A549 (cell line): ENCODE results near the gene POLRMT. TPM values are rescaled to one million over a fixed set of nuclear protein-coding genes. Genes with fewer than 3 reads are reported as not detected.
"Not testable (repeated sequence)": the region's sequence is repeated elsewhere in the genome, so short reads cannot be mapped to it uniquely, and the experiment has no call there.

Source experiments
- ATAC-seq, 2 experiments: fragments of 200-7000 bp in 1 of 2; fragments of >200 bp in 1 of 2; cut with Nextera tagmentation in 1 of 2; cut with Tn5 transposase in 1 of 2; 3 replicates each; pipeline versions ENCODE4 v1.8.0 to v1.9.1; 2018 to 2020; ENCODE audit warnings: mild to moderate bottlenecking in 1 of 2, moderate library complexity in 1 of 2
- CTCF ChIA-PET: fragments of 300-600 bp; sonication (Branson Sonifier 250); formaldehyde crosslinking; extraction: SDS; loops from one replicate; lab custom pipeline; 2021; ENCODE audit warnings: antibody characterized with exemption, inconsistent platforms; lab: Yijun Ruan, JAX
- POLR2A ChIA-PET: fragments of 350-600 bp; formaldehyde crosslinking; extraction: SDS; loops from one replicate; lab custom pipeline; 2021; ENCODE audit warnings: antibody characterized with exemption, inconsistent platforms; lab: Yijun Ruan, JAX
- DNase-seq, 2 experiments: peaks; one replicate each; pipeline versions ENCODE4 v3.0.0 to v3.0.0-alpha.2; 2011 to 2016; ENCODE audit warnings: low read depth in 1 of 2, low spot score in 1 of 2
- FAIRE-seq: peaks from 2 replicates; lab custom pipeline; 2011; peaks lifted over from hg19 to GRCh38; lab: Jason Lieb, UNC
- H3K27ac ChIP-seq, 2 experiments: fragments of >200 bp; sonication (Bioruptor Twin); formaldehyde crosslinking; 3 replicates each; pipeline ENCODE4 v1.5.1; 2016 to 2017
- H3K4me1 ChIP-seq: fragments of >200 bp; sonication (Bioruptor Twin); formaldehyde crosslinking; 3 replicates; pipeline ENCODE4 v1.6.1; 2016
- H3K4me2 ChIP-seq: fragments of >200 bp; sonication (Bioruptor Twin); formaldehyde crosslinking; 3 replicates; pipeline ENCODE4 v1.6.1; 2016
- H3K4me3 ChIP-seq: fragments of >200 bp; sonication (Bioruptor Twin); formaldehyde crosslinking; 3 replicates; pipeline ENCODE4 v1.5.1; 2016
- H3K9me3 ChIP-seq: fragments of >200 bp; sonication (Bioruptor Twin); formaldehyde crosslinking; 3 replicates; pipeline ENCODE4 v1.6.1; 2016
- CHD4 ChIP-seq: fragments of 200-600 bp; sonication (generic); IDR thresholded peaks from 2 replicates; pipeline ENCODE4 v1.6.1; 2016; ENCODE audit warnings: antibody characterized with exemption, mild to moderate bottlenecking, borderline replicate concordance
- HOXA7 ChIP-seq: fragments of 250-450 bp; sonication (Bioruptor Pico); IDR thresholded peaks from 2 replicates; pipeline ENCODE4 v1.5.0; 2020; ENCODE audit warnings: mild to moderate bottlenecking, moderate library complexity
- MAZ ChIP-seq: fragments of 150-350 bp; IDR thresholded peaks from 2 replicates; pipeline ENCODE4 v1.6.1; 2014; ENCODE audit warnings: antibody characterized with exemption, low read depth, low read length, borderline replicate concordance
- RAD21 ChIP-seq, 2 experiments: fragments of >200 bp in 1 of 2; sonication (Bioruptor Twin) in 1 of 2; formaldehyde crosslinking in 1 of 2; IDR thresholded peaks in 1 of 2; conservative IDR thresholded peaks in 1 of 2; 2 replicates in 1 of 2; 3 replicates in 1 of 2; pipeline ENCODE4 v1.6.1; 2012 to 2018; ENCODE audit warnings: inconsistent platforms in 1 of 2
- RARB ChIP-seq: fragments of 250-450 bp; sonication (Bioruptor Pico); IDR thresholded peaks from 2 replicates; pipeline ENCODE4 v1.8.0; 2021; ENCODE audit warnings: mild to moderate bottlenecking, moderate library complexity
- RFX5 ChIP-seq: fragments of 450-650 bp; IDR thresholded peaks from 2 replicates; pipeline ENCODE4 v1.7.1; 2014; ENCODE audit warnings: antibody characterized with exemption, mild to moderate bottlenecking, moderate library complexity
- ZNF302 ChIP-seq: fragments of 250-450 bp; sonication (Bioruptor Pico); IDR thresholded peaks from 2 replicates; pipeline ENCODE4 v1.9.0; 2021; ENCODE audit warnings: inconsistent platforms, mild to moderate bottlenecking, moderate library complexity
- WGBS: methylation state at CpG from one replicate; pipeline ENCODE4 v1.1.6; 2017; ENCODE audit errors: missing lambda C conversion rate; 5-methylcytosine and 5-hydroxymethylcytosine counted together
- polyA plus RNA-seq, 4 experiments: library from polyadenylated mRNA; depleted of rRNA in 3 of 4; stranded (reverse); fragments of >200 nt; fragmentation: RNase III in 1 of 4; extraction: RNeasy Plus Mini Kit Qiagen cat#74134 plus additional on column Dnase treatment in 1 of 4; gene quantifications; 2 replicates in 3 of 4; 3 replicates in 1 of 4; pipeline ENCODE4 v1.2.3, GENCODE V29; 2011 to 2017
- TF ChIP-seq, protein P1 (sequence below): IDR thresholded peaks from 2 replicates; pipeline ENCODE4 v1.6.1; 2012; ENCODE audit warnings: low read depth, borderline replicate concordance
- TF ChIP-seq, protein P2 (sequence below): fragments of >200 bp; sonication (Bioruptor Twin); formaldehyde crosslinking; IDR thresholded peaks from 3 replicates; pipeline ENCODE4 v1.5.1; 2016
- TF ChIP-seq, protein P3 (sequence below): fragments of >200 bp; sonication (Bioruptor Twin); formaldehyde crosslinking; IDR thresholded peaks from 3 replicates; pipeline ENCODE4 v1.6.1; 2016

POLRMT gene
- polyA plus RNA-seq, 2 of the 4 experiments (the other 2 are of a cell fraction), result 41.9 to 68.8 TPM

DNA sequence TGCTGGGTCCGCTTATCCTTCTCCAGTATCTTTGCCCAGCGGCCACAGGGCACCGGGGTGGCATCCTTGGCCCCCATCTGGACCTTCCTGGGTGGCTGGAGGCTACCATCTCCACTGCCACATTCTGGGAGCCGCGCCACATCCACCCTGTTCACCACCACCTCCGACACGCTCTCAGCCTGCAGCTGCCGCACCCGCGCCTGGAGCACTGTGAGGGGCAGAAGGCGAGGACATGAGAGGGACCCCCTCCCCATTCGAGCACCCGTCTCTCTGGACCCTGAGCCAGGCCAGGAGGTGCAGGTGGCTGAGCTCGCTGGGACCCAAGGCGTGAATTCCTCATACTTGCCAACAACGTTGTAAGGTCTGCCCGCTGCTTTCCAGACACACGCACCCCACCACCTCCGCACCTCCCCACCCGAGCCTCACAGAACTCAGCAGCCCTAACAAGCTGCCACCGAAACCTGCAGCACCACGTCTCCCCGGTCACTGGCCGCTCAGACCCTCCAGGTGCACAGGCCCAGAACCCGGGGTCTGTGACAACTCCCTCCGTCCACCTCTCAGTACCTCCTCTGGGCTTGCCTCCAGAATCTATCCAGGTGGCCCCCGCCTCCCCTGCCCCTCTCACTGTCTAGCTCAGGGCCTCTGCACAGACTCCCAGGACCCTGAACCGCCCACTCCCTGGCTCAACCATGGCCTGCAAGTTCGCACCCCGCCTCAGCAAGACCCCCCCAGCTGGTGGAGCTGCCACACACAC is 3.2 kb downstream of the POLRMT start:
- peak overlapping the region in 1 of 2 experiments; percentile 49; a peak in 2 of 6 replicates for H3K27ac ChIP-seq

DNA sequence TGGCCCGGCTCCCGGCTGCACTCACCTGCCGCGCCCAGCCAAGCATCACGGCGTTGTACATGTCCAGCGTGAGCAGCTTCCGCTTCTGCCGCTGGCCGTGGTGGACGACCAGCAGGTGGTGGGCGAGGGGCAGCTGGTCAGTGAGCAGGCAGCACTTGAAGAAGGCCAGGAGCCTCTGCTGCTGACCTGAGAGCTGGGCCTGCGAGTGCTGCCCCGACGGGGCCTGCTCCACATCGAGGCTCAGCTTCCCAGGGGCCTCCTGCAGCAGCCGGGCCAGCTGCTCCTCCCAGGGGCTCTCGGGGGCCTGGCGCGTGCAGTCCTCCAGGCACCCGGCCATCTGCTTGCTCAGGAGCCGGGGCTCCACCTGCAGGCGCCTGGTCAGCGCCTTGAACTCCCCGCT is 3.8 kb downstream of the POLRMT start:
- H3K4me1 ChIP-seq, result peaks cover 30% of the 10 kb centered on the region
- CTCF ChIA-PET, result interaction anchor here (1.7 to 3.7 kb wide), 2 partner anchors 41 to 45 kb away, joined by 7 to 13 read pairs; no protein-coding TSS in a partner anchor
- FAIRE-seq, DNase-seq, H3K9me3 ChIP-seq, H3K4me2 ChIP-seq, POLR2A ChIA-PET, ATAC-seq, H3K27ac ChIP-seq, H3K4me3 ChIP-seq: not testable (repeated sequence)
- 81% methylated on average over 25 of the region's 25 CpGs for WGBS

More for the DNA sequence above, 3.2 kb downstream of the POLRMT start:
- CTCF ChIA-PET, result interaction anchor here (0.7 to 3.7 kb wide), 2 partner anchors 43 to 46 kb away, joined by 4 to 13 read pairs; no protein-coding TSS in a partner anchor
- ATAC-seq, result no peak
- TF ChIP-seq HOXA7, result no peak
- no peak for TF ChIP-seq RFX5
- TF ChIP-seq, protein P1, sequence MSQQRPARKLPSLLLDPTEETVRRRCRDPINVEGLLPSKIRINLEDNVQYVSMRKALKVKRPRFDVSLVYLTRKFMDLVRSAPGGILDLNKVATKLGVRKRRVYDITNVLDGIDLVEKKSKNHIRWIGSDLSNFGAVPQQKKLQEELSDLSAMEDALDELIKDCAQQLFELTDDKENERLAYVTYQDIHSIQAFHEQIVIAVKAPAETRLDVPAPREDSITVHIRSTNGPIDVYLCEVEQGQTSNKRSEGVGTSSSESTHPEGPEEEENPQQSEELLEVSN, result no peak
- TF ChIP-seq MAZ, result no peak
- FAIRE-seq, result no peak
- no peaks in the 10 kb centered on the region for H3K9me3 ChIP-seq
- 91% methylated on average over 24 of the region's 30 CpGs for WGBS
- POLR2A ChIA-PET, result no interaction called here
- H3K4me1 ChIP-seq, result peaks cover 29% of the 10 kb centered on the region
- no peak for DNase-seq
- no peak overlapping the region for H3K4me2 ChIP-seq
- H3K4me3 ChIP-seq, result no peak overlapping the region

DNA sequence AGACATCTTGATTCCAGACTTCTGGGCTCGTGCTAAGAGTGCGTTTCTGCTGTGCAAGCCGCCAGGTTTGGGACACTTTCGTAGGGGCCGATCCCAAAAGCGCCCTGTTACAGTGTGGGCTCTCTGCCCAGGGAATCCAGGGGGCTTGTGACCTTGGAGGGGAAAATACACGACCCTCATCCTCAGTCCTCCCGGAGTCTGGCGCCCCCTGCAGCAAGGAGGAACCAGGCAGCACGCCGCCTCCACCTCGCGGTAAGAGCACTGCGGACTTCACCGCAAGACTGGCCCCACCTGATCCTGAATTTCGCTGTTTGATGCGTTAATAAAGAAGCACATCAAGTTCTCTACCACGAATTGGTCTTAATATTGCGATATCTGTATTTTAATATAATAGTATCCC is 5.2 kb downstream of the POLRMT start:
- H3K4me2 ChIP-seq, result no peak overlapping the region
- FAIRE-seq, result no peak
- no peak for TF ChIP-seq ZNF302 (CRISPR knock-in tag)
- peak; percentile 25 to 34; a peak in 3 of 5 replicates for TF ChIP-seq RAD21 (conservative IDR thresholded peaks at IDR 0.05 in 1 of 2, IDR thresholded peaks at IDR 0.05 in 1 of 2)
- TF ChIP-seq, protein P2, sequence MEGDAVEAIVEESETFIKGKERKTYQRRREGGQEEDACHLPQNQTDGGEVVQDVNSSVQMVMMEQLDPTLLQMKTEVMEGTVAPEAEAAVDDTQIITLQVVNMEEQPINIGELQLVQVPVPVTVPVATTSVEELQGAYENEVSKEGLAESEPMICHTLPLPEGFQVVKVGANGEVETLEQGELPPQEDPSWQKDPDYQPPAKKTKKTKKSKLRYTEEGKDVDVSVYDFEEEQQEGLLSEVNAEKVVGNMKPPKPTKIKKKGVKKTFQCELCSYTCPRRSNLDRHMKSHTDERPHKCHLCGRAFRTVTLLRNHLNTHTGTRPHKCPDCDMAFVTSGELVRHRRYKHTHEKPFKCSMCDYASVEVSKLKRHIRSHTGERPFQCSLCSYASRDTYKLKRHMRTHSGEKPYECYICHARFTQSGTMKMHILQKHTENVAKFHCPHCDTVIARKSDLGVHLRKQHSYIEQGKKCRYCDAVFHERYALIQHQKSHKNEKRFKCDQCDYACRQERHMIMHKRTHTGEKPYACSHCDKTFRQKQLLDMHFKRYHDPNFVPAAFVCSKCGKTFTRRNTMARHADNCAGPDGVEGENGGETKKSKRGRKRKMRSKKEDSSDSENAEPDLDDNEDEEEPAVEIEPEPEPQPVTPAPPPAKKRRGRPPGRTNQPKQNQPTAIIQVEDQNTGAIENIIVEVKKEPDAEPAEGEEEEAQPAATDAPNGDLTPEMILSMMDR, result 0 out of 3 replicates have a peak, but pooled peaks have one; percentile 23
- TF ChIP-seq, all 56 proteins: peak for 2
- H3K27ac ChIP-seq, result peak overlapping the region; percentile 25 to 99; a peak in 3 of 6 replicates
- H3K4me1 ChIP-seq, result peaks cover 39% of the 10 kb centered on the region
- POLR2A ChIA-PET, result interaction anchor here (0.7 kb wide), 1 partner anchor 226 kb away, joined by 4 read pairs; no protein-coding TSS in a partner anchor
- no peaks in the 10 kb centered on the region for H3K9me3 ChIP-seq
- H3K4me3 ChIP-seq, result no peak overlapping the region
- DNase-seq, result no peak
- ATAC-seq, result no peak
- WGBS, result 90% methylated on average over 14 of the region's 19 CpGs
- CTCF ChIA-PET, result interaction anchor here (1.7 kb wide), 2 partner anchors 11 to 40 kb away, joined by 3 to 7 read pairs; no protein-coding TSS in a partner anchor

DNA sequence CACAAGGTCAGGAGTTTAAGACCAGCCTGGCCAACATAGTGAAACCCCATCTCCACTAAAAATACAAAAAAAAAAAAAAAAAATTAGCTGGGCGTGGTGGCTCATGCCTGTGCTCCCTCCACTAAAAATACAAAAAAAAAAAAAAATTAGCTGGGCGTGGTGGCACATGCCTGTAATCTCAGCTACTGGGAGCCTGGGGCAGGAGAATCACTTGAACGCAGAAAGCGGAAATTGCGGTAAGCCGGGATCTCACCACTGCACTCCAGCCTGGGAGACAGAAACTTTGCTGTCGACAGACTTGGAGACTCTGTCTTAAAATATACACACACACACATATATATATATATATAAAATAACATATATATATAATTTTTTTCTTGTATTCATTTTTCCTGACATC is 6.8 kb downstream of the POLRMT start:
- ATAC-seq, DNase-seq: not testable (repeated sequence)

DNA sequence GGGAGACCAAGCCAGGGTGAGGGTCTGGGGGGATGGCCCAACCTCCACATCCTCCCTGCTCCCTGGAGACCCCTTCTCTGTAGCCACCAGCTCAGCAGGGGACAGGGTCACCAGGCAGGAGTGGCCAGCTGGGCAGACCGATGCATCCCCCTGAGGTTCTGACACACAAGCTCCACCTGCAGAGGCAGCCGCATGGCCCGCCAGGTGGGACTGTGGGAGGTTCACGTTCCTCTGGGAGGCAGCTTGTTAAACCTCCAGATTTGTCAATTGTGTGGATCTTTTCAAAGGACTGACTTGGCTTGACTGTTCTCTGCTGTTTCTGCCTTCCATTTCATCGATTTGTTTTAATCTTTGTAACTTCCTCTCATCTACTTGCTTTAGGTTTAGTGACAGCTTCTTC is 8.1 kb downstream of the POLRMT start:
- no peak for ATAC-seq
- ChIA-PET POLR2A (no interaction called here), CTCF (interaction anchor here (0.7 to 1.0 kb wide), 2 partner anchors 37 to 41 kb away, joined by 3 to 6 read pairs; no protein-coding TSS in a partner anchor)
- WGBS, result 93% methylated on average over 4 of the region's 5 CpGs
- Histone ChIP-seq H3K9me3 (no peaks in the 10 kb centered on the region), H3K4me3 (no peak overlapping the region), H3K4me1 (peaks cover 42% of the 10 kb centered on the region), H3K4me2 (peak overlapping the region; percentile 79; the same call in 1 of the 3 replicates), H3K27ac (peak overlapping the region; percentile 98 to 99)
- TF ChIP-seq CHD4 (no peak), RARB (CRISPR knock-in tag) (no peak)
- TF ChIP-seq, protein P3, sequence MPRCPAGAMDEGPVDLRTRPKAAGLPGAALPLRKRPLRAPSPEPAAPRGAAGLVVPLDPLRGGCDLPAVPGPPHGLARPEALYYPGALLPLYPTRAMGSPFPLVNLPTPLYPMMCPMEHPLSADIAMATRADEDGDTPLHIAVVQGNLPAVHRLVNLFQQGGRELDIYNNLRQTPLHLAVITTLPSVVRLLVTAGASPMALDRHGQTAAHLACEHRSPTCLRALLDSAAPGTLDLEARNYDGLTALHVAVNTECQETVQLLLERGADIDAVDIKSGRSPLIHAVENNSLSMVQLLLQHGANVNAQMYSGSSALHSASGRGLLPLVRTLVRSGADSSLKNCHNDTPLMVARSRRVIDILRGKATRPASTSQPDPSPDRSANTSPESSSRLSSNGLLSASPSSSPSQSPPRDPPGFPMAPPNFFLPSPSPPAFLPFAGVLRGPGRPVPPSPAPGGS, result no peak
- DNase-seq, result no peak
- no peak for FAIRE-seq

More for the DNA sequence above, 6.8 kb downstream of the POLRMT start:
- CTCF ChIA-PET, result interaction anchor here (1.7 kb wide), 1 partner anchor 40 kb away, joined by 6 read pairs; no protein-coding TSS in a partner anchor
- Histone ChIP-seq H3K27ac (peak overlapping the region; percentile 98 to 99; a peak in 5 of 6 replicates), H3K4me1 (peaks cover 42% of the 10 kb centered on the region)
- not testable (repeated sequence) for H3K4me2 ChIP-seq, FAIRE-seq, H3K9me3 ChIP-seq, H3K4me3 ChIP-seq
- POLR2A ChIA-PET, result interaction anchor here (0.7 kb wide), 1 partner anchor 55 kb away, joined by 3 read pairs; no protein-coding TSS in a partner anchor
- 86% methylated on average over 7 of the region's 7 CpGs for WGBS
